DOHH2 (cell line): ENCODE data around the gene ENPP7.

Experiments
- CTCF ChIP-seq: fragments of 200-600 bp; sonication (generic); IDR thresholded peaks from one replicate; pipeline ENCODE4 v1.5.1; 2014; ENCODE audit warnings: antibody characterized with exemption, mild to moderate bottlenecking, low read depth, low read length; ENCODE audit not compliant: poor library complexity, severe bottlenecking
- EZH2phosphoT487 ChIP-seq: fragments of 200-600 bp; sonication (generic); IDR thresholded peaks from 2 replicates; pipeline ENCODE4 v1.6.1; 2017; ENCODE audit warnings: borderline replicate concordance, mild to moderate bottlenecking, antibody characterized with exemption, low read length, moderate library complexity, mixed read lengths

- TF ChIP-seq CTCF = no peak
- no peak for TF ChIP-seq EZH2phosphoT487
Measured at GRCh38 chr17:79691931-79692330, 38.8 kb upstream of the ENPP7 start.
